ENCODE measurements around the gene ZNF763.
A peak's percentile ranks its signal among the peaks of the same experiment; 100 is the strongest.
"Not testable (repeated sequence)": the region's sequence is repeated elsewhere in the genome, so short reads cannot be mapped to it uniquely, and the experiment has no call there.

Gene ZNF763

GRCh38 chr19:11964858-11965645 lies at the start of gene ZNF763:
TSS of gene ZNF763 (plus strand) at chr19:11965040. CDS start at chr19:11965209, 169 bp downstream.
- peak; percentile 13 to 95 (median 90) for DNase-seq

GRCh38 chr19:11921852-11922495 lies 42.9 kb upstream of the ZNF763 start:
- peak in 2 of 3 experiments; percentile 49 to 86 for DNase-seq

DNA sequence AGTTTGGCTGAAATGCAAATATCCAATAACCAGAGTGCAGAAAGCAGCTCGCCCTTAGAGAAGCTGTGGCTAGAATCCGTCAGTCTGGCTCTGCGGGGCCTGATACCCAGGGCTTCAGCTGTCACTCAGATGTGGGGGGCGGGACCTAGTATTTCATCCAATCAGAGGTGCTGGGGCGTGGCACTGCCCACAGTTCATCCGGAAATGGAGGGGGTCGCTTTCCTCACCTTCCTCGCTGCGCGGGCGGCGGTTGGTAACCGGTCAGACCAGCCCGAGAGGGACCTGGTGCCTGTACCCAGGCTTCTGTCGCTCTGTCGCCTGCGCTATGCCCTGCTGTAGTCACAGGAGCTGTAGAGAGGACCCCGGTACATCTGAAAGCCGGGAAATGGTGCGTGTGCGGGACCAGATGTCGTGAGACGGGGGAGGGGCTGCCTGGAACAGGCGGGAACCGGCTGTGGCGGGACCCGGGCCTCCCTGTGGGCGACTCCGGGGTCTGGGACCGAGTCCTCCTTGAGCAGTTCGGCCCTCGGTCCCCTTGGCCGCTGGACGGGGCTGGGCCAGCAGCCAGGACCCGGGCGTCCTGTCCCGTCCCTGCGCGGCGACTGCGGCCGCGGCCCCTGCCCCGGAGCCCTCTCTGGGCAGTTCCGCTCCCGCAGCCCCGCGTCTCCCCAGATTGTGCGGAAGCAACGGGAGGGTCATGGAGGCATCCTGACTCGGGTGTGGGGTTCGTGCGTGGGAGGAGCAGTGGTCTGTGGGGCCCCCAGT lies 39.8 kb upstream of the ZNF763 start, which contains the start of gene ZNF700:
Gene ZNF700, plus strand, starts transcription at position 222 of the 765 bp plus-strand sequence. Its CDS starts 104 bp downstream, at position 326.
- peak; percentile 86 to 98 (median 97) for DNase-seq

GRCh38 chr19:11925651-11926187 lies 39.1 kb upstream of the ZNF763 start:
- DNase-seq: peak in 1 of 3 experiments; percentile 44

DNA sequence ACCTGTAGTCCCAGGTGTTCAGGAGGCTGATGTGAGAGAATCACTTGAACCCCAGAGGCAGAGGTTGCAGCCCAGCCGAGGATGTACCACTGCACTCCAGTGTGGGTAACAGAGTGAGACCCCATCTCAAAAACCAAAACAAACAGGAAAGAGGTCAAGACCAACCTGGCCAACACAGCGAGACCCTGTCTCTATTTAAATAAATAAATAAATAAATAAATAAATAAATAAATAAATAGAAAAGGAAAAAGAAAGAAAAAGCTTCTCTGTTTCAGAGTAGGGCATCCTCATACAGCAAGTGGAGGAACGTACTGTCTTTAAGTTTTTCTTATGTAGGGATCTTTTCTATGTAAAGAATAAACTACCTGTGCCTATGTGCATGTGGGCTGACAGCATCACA lies 37.6 kb upstream of the ZNF763 start:
- no peak for DNase-seq

DNA sequence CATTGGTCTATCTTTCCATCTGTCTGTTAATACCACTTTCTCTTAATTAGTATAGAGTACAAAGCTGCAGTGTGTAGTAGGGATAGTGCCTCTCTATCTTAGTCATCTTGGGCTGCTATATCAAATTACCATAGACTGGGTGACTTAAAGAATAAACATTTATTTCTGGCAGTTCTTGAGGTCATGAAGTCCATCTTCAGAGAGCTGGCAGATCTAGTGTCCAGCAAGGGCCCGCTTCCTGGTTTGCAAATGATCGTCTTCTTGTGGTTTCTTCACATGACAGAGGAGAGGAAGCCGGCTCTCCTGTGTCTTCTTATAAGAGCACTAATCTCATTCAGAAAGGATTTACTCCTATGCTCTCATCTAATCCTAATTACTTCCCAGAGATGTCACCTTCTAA lies 33.8 kb upstream of the ZNF763 start:
- DNase-seq: no peak

- no peak for DNase-seq
These were observed 33.3 kb upstream of the ZNF763 start for GRCh38 chr19:11931513-11931912.

- not testable (repeated sequence) for DNase-seq
These were observed 29.0 kb upstream of the ZNF763 start for GRCh38 chr19:11935829-11936228.

DNA sequence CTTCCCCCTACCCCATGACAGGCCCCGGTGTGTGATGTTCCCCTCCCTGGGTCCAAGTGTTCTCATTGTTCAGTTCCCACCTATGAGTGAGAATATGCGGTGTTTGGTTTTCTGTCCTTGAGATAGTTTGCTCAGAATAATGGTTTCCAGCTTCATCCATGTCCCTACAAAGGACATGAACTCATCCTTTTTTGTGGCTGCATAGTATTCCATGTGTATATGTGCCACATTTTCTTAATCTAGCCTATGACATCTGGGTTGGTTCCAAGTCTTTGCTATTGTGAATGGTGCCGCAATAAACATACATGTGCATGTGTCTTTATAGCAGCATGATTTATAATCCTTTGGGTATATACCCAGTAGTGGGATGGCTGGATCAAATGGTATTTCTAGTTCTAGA lies 26.5 kb upstream of the ZNF763 start:
- DNase-seq: not testable (repeated sequence)

DNA sequence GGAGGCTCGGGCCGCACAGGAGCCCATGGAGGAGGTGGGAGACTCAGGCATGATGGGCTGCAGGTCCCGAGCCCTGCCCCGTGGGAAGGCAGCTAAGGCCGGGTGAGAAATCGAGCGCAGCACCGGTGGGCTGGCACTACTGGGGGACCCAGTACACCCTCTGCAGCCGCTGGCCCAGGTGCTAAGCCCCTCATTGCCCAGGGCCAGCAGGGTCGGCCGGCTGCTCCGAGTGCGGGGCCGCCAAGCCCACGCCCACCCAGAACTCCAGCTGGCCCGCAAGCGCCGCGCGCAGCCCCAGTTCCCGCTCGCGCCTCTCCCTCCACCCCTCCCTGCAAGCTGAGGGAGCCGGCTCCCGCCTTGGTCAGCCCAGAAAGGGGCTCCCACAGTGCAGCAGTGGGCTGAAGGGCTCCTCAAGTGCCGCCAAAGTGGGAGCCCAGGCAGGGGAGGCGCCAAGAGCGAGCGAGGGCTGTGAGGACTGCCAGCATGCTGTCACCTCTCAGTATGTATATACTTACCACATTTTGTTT lies 23.4 kb upstream of the ZNF763 start:
- not testable (repeated sequence) for DNase-seq

GRCh38 chr19:11942008-11942842 lies 22.6 kb upstream of the ZNF763 start:
- DNase-seq: no peak

- DNase-seq: peak in 1 of 3 experiments; percentile 7
These were observed 22.1 kb upstream of the ZNF763 start for GRCh38 chr19:11942843-11943108.

DNA sequence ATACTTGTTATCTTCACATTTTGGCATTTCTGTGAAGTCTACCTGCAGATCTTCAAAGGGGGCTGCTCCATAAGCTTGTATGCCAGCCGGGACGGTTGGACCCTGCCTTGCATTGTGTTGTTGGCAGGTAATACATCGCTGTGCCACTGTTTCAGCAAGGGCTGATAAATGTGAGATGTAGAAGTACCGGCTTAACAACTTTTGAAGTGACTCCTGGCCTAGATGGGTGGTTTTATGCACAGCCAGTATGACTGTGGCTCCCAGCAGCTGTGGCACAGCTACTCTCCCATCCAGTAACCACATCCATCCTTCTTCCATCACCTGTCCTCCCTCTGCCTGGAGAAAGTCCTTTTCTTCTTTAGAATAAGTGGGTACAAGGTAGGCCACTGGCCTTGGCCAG lies 20.2 kb upstream of the ZNF763 start:
- no peak for DNase-seq

DNA sequence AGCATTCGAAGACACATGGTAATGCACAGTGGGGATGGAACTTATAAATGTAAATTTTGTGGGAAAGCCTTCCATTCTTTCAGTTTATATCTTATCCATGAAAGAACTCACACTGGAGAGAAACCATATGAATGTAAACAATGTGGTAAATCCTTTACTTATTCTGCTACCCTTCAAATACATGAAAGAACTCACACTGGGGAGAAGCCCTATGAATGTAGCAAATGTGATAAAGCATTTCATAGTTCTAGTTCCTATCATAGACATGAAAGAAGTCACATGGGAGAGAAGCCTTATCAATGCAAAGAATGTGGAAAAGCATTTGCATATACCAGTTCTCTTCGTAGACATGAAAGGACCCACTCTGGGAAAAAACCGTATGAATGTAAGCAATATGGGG lies 16.2 kb upstream of the ZNF763 start:
- no peak for DNase-seq

DNA sequence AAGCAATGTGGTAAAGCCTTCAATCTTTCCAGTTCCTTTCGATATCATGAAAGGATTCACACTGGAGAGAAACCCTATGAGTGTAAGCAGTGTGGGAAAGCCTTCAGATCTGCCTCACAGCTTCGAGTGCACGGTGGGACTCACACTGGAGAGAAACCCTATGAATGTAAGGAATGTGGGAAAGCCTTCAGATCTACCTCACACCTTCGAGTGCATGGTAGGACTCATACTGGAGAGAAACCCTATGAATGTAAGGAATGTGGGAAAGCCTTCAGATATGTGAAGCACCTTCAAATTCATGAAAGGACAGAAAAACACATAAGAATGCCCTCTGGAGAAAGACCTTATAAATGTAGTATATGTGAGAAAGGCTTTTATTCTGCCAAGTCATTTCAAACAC lies 15.6 kb upstream of the ZNF763 start:
- peak in 1 of 3 experiments; percentile 3 for DNase-seq

DNA sequence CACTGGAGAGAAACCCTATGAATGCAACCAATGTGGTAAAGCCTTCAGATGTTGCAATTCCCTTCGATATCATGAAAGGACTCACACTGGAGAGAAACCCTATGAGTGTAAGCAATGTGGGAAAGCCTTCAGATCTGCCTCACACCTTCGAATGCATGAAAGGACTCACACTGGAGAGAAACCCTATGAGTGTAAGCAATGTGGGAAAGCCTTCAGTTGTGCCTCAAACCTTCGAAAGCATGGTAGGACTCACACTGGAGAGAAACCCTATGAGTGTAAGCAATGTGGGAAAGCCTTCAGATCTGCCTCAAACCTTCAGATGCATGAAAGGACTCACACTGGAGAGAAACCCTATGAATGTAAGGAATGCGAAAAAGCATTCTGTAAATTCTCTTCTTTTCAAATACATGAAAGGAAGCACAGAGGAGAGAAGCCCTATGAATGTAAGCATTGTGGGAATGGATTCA lies 15.2 kb upstream of the ZNF763 start:
- DNase-seq: not testable (repeated sequence)

GRCh38 chr19:11950312-11950711 lies 14.5 kb upstream of the ZNF763 start:
- no peak for DNase-seq

GRCh38 chr19:11963566-11964355 lies 1.1 kb upstream of the ZNF763 start:
- DNase-seq: peak; percentile 43 to 89 (median 71)

DNA sequence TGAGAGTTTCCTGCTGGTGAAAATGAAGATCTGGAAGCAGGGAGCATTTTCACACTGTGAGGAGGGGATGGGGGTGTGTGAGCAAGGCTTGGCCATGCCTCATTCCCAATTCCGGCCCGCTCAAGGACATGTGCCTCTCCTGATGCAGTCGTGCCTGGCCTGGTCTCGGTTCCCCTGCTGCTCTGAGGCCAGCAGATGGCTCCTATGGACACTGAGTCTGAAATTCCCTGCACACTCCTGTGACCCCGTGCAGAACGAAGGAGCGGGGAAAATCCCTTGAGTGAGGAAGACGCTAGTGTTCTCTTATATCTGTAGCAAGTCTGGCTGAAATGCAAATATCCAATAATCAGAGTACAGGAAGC lies 363 bp upstream of the ZNF763 start:
- DNase-seq: no peak

- no peak for DNase-seq
These were observed 5.3 kb downstream of the ZNF763 start for GRCh38 chr19:11970174-11970573.

DNA sequence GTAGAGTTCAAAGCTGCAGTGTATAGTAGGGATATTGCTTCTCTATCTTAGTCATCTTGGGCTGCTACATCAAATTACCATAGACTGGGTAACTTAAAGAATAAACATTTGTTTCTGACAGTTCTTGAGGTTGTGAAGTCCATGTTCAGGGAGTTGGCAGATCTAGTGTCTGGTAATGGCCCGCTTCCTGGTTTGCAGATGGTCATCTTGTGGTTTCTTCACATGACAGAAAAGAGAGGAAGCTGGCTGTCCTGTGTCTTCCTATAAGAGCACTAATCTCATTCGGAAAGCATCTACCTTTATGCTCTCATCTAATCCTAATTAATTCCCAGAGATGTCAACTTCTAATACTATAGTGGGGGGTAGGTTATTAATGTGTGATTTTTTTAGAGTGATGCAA lies 6.2 kb downstream of the ZNF763 start:
- no peak for DNase-seq

Data from NCI-H1417 (cell line).